Cardiac muscle cell (in vitro differentiated cells and primary cell): Measurements from ENCODE around the gene ZNF580. TPM values are rescaled to one million over a fixed set of nuclear protein-coding genes. Genes with fewer than 3 reads are reported as not detected.

Experiments
- DNase-seq, 2 donors: peaks; one replicate each; pipeline versions ENCODE4 v3.0.0 to v3.0.0-alpha.2; 2010 to 2017; ENCODE audit warnings: low read depth in 1 of 2, low spot score in 1 of 2
- H3K27ac ChIP-seq: fragments of 200-600 bp; sonication (generic); 2 replicates; pipeline ENCODE4 v1.5.1; 2016
- H3K27me3 ChIP-seq: fragments of 200-600 bp; sonication (generic); 2 replicates; pipeline ENCODE4 v1.6.0; 2016; ENCODE audit warnings: control low read depth
- H3K36me3 ChIP-seq: fragments of 200-600 bp; sonication (generic); 2 replicates; pipeline ENCODE4 v1.5.1; 2016; ENCODE audit warnings: control low read depth
- H3K4me1 ChIP-seq: fragments of 200-600 bp; sonication (generic); 2 replicates; pipeline ENCODE4 v1.8.1; 2017; ENCODE audit warnings: low read depth, mild to moderate bottlenecking, mixed run types
- H3K4me3 ChIP-seq: fragments of 200-600 bp; sonication (generic); 2 replicates; pipeline ENCODE4 v1.5.1; 2016; ENCODE audit warnings: mild to moderate bottlenecking
- H3K9me3 ChIP-seq: fragments of 200-600 bp; sonication (generic); 2 replicates; pipeline ENCODE4 v1.5.1; 2017; ENCODE audit warnings: low read depth, mild to moderate bottlenecking, control low read depth
- polyA plus RNA-seq: library from polyadenylated mRNA; unstranded; fragments of >200 nt; fragmentation: Nextera tagmentation; extraction: Ambion mirVana; gene quantifications from 2 replicates; pipeline ENCODE4 v1.2.1, GENCODE V29; 2016
- total RNA-seq: library from RNA; depleted of rRNA; stranded (reverse); fragments of >200 nt; gene quantifications from 2 replicates; pipeline ENCODE4 v1.2.3, GENCODE V29; 2016
- TF ChIP-seq, protein P1 (sequence below): IDR thresholded peaks from 2 replicates; pipeline ENCODE4 v1.5.1; 2012; ENCODE audit warnings: low read depth, mild to moderate bottlenecking, low read length

ZNF580 gene
- total and polyA plus RNA-seq, 2 experiments from 2014 or later: 78.4 to 124 TPM

- H3K9me3 ChIP-seq: no peaks in the 10 kb centered on the region
- TF ChIP-seq, protein P1, sequence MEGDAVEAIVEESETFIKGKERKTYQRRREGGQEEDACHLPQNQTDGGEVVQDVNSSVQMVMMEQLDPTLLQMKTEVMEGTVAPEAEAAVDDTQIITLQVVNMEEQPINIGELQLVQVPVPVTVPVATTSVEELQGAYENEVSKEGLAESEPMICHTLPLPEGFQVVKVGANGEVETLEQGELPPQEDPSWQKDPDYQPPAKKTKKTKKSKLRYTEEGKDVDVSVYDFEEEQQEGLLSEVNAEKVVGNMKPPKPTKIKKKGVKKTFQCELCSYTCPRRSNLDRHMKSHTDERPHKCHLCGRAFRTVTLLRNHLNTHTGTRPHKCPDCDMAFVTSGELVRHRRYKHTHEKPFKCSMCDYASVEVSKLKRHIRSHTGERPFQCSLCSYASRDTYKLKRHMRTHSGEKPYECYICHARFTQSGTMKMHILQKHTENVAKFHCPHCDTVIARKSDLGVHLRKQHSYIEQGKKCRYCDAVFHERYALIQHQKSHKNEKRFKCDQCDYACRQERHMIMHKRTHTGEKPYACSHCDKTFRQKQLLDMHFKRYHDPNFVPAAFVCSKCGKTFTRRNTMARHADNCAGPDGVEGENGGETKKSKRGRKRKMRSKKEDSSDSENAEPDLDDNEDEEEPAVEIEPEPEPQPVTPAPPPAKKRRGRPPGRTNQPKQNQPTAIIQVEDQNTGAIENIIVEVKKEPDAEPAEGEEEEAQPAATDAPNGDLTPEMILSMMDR: peak; percentile 100
- peak overlapping the region; percentile 79 for H3K4me3 ChIP-seq
- peaks cover 13% of the 10 kb centered on the region for H3K4me1 ChIP-seq
- no peaks in the 10 kb centered on the region for H3K27me3 ChIP-seq
- H3K36me3 ChIP-seq: no peaks in the 10 kb centered on the region
- peak overlapping the region; percentile 99 for H3K27ac ChIP-seq
- peak; percentile 99 for DNase-seq
Observed at GRCh38 chr19:55653651-55654322, 13.0 kb downstream of the ZNF580 start.

GRCh38 chr19:55654323-55654867 lies 13.6 kb downstream of the ZNF580 start:
- Histone ChIP-seq H3K27me3 (no peaks in the 10 kb centered on the region), H3K27ac (peak overlapping the region; percentile 99), H3K4me3 (peak overlapping the region; percentile 79), H3K36me3 (no peaks in the 10 kb centered on the region), H3K9me3 (no peaks in the 10 kb centered on the region), H3K4me1 (peaks cover 13% of the 10 kb centered on the region)
- peak; percentile 100 for DNase-seq
- TF ChIP-seq, protein P1: no peak

DNA sequence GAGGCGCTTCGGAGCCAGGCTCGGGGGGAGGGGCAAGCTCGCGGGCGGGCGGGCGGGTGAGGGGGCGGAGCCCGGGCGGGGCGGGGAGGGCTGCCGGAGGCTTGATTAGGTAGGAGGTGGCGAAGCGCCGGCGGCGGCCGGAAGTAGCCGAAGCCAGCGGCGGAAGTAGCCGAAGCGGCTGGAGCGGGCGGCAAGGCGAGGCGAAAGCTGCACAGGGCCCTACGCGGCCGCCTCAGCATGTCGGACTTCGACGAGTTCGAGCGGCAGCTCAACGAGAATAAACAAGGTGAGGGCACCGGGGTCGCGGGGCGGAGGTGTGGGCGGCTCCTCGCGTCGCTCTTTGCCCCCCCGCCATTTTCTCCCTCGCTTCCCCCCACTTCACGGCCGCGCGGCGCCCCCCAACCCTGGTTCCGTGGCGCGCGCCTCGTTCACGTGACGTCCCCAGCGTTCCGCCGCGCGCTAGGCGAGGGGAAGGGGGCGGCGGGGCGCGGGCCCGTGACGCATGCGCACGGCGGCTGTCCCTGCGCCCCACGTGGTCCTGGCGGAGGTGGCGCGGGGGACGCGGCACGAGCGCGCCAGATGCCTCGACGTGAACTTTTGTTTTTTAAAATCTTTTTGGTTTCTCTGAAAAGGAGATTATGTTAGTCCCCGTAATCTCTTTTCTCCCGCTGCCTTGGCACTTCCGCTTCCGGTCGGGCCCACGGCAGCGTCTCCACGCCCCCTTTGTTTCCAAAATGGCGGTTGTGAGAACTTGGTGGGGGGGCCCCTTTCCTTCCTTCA lies 14.3 kb downstream of the ZNF580 start, which contains the start of gene U2AF2:
Gene U2AF2, plus strand, starts transcription at position 168 of the 780 bp plus-strand sequence. Its CDS starts 70 bp downstream, at position 238.
- Histone ChIP-seq H3K9me3 (no peaks in the 10 kb centered on the region), H3K36me3 (no peaks in the 10 kb centered on the region), H3K4me3 (peak within 1 kb of the TSS; percentile 79), H3K4me1 (peaks cover 13% of the 10 kb centered on the region), H3K27ac (peak within 1 kb of the TSS; percentile 99), H3K27me3 (no peaks in the 10 kb centered on the region)
- TF ChIP-seq, protein P1: no peak
- DNase-seq: peak; percentile 95

GRCh38 chr19:55655648-55656040 lies 14.8 kb downstream of the ZNF580 start:
- DNase-seq: no peak
- Histone ChIP-seq H3K27me3 (no peaks in the 10 kb centered on the region), H3K27ac (peak overlapping the region; percentile 99), H3K9me3 (no peaks in the 10 kb centered on the region), H3K36me3 (no peaks in the 10 kb centered on the region), H3K4me1 (peaks cover 13% of the 10 kb centered on the region), H3K4me3 (peak overlapping the region; percentile 79)
- TF ChIP-seq, protein P1: no peak

DNA sequence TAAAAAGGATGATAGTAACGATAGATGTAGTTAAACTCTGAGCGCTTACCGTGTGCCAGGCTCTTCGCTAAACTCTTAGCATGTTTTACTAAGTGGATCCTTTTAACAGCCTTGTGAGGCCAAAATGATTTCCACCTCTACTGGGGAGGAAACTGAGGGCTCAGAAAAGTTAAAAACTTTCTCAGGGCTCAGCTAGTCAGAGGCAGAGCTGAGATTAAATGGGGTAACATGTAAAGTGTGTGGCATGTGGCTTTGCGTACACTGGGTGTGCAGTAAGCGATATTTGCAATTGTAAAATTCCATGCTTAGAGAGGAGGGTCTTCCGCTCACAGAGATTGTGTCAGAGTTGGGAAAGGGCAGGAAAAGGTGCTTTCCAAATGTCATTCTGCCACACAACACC lies 15.8 kb downstream of the ZNF580 start:
- TF ChIP-seq, protein P1: no peak
- H3K9me3 ChIP-seq: no peaks in the 10 kb centered on the region
- no peak for DNase-seq
- H3K4me3 ChIP-seq: peak overlapping the region; percentile 79
- peaks cover 13% of the 10 kb centered on the region for H3K4me1 ChIP-seq
- H3K36me3 ChIP-seq: peaks cover 2% of the 10 kb centered on the region
- H3K27me3 ChIP-seq: no peaks in the 10 kb centered on the region
- H3K27ac ChIP-seq: no peak overlapping the region
